Measurements from ENCODE around the gene LECT2.

Gene LECT2

GRCh38 chr5:135954899-135955298, at the start of gene LECT2:
Gene LECT2 (minus strand): TSS chr5:135954983. CDS start chr5:135954833, 150 bp downstream.
- no peak for DNase-seq (ENCODE audit: low read depth)

DNA sequence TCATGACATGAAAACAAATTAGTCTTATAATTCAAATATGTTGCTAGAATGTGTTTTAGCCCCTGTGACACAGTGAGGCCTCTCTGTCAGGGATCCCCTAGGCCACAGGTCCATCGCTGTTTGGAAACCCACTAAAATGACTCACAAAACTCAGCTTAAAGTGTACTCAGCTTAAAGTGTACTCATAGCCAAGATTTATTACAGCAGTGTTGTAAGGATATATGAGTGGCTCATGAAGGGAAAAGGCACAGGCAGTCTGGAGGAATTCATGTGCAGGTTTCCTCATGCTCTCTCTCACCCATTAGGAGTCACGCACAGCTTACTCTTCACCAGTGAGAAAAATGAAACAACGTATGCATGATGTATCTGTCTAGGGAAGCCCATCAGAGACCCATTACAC, 49.7 kb upstream of the LECT2 start:
- no peak for DNase-seq (ENCODE audit: low read depth)

DNA sequence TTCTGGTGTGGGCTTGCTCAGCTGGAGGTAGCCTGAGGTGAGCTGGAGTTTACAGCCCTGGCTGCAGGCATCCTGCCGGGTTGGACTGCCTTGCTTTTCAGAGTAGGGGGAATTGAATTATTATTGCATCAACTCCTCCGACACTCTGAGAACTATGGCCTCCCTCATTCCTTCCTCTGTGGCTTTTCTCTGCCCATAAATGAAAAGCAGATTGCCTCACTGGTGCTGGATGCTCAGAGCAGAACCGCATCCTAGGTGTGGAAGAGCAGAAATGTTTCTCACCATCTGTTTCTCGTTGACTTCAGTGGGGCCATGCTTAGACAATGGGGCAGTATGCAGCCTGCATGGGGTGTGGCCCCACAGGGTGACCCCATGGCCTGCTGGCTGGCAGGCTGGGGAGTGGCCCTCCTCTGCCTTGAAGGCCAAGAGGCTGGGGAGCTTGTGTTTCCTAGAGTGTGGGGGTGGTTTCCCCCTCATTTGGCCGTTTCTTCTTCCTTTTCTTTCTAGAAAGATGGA, 46.7 kb upstream of the LECT2 start:
- DNase-seq (ENCODE audit: low read depth), result no peak

GRCh38 chr5:136000932-136001331, 46.1 kb upstream of the LECT2 start:
- no peak for DNase-seq (ENCODE audit: low read depth)

GRCh38 chr5:136000147-136000546, 45.4 kb upstream of the LECT2 start:
- DNase-seq (ENCODE audit: low read depth), result no peak

GRCh38 chr5:135999406-136000139, 44.8 kb upstream of the LECT2 start:
- no peak for DNase-seq (ENCODE audit: low read depth)

GRCh38 chr5:135998889-135999288, 44.1 kb upstream of the LECT2 start:
- DNase-seq (ENCODE audit: low read depth), result no peak

DNA sequence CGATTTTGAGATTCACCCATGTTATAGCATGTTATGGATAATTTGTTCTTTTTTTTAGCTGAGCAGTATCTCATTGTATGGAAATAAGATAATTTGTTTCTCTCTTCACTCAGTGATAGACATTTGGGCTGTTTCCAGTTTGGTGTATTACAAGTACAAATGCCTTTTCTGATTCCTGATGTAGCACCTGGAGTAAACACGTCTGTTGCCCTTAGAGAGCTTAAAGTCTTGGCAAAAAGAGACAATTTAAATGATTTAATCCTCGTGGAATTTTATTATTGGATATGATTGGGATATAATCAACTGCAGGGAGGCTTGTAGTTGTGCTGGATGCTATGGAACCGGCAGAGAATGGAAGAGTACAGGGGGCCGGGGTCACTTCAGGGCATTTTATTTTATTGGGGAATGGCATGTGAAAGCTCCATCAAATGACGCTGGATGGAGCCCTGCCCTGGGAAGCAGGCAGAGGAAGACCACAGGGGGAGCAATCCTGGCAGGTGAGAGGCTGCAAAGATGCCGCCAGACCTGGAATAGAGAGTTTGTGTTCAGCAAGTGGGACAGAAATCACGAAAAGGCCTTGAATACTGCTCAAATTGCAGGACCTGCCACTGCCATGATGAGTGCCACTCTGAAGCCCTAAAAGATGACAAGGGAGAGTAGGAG, 43.0 kb upstream of the LECT2 start:
- DNase-seq (ENCODE audit: low read depth), result no peak

DNA sequence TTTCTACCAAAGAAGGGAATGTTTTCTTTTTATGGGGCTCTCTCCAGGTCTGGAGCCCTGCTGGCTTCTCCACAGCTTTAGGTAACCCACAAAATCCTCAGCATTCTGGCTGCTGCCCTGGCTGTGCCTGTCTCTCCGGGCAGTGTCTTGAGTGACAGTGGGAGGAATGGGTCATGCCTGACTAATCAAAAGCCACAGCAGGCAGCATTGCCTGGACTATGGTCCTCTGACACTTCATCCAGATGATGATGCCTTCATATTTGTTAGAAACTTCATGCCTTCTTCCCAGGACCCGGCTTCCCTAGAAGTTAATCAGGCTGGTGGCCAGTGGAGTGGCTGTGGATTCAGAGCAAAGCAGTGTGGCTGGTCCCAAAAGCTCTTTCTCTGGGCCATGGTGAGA, 41.8 kb upstream of the LECT2 start:
- DNase-seq (ENCODE audit: low read depth), result no peak

GRCh38 chr5:135995976-135996375, 41.2 kb upstream of the LECT2 start:
- no peak for DNase-seq (ENCODE audit: low read depth)

- DNase-seq (ENCODE audit: low read depth), result no peak
These were observed 39.3 kb upstream of the LECT2 start for GRCh38 chr5:135993880-135994636.

- no peak for DNase-seq (ENCODE audit: low read depth)
These were observed 38.6 kb upstream of the LECT2 start for GRCh38 chr5:135993335-135993879.

GRCh38 chr5:135991429-135991828, 36.6 kb upstream of the LECT2 start:
- DNase-seq (ENCODE audit: low read depth), result no peak

DNA sequence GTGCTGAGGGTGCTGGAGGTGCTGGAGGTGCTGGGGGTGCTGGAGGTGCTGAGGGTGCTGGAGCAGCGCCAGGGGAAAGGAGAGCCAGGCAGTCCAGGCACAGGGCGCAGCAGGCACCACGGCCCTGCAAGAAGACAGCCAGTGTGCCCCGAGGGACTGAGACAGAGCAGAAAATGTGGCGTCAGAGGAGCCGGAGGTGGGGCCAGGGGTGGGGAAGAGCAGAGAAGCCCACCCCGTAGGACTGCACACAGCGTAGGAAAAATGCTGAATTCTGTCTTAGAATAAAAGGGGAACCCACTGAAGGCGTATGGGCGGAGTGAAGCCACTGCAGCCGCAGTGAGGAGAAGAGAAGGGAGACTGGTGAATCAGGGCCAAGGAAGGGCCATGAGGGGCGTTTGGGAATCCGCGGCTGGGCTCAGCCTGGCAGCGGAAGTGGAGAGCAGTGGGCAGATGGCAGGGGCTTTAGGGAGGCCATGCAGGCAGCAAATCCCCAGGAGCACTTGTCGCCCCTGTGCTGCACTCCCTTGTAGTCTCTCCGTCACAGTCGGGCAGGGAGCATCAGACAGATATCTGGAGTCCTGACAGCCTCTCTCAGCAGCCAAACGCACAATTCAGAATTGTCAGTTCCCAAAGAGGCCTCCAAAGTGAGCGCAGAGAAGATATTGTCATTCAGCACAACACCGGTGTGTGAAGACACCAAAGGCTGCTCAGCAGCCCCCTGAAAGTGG, 35.9 kb upstream of the LECT2 start:
- DNase-seq (ENCODE audit: low read depth), result no peak

GRCh38 chr5:135989686-135990085, 34.9 kb upstream of the LECT2 start:
- DNase-seq (ENCODE audit: low read depth), result no peak

DNA sequence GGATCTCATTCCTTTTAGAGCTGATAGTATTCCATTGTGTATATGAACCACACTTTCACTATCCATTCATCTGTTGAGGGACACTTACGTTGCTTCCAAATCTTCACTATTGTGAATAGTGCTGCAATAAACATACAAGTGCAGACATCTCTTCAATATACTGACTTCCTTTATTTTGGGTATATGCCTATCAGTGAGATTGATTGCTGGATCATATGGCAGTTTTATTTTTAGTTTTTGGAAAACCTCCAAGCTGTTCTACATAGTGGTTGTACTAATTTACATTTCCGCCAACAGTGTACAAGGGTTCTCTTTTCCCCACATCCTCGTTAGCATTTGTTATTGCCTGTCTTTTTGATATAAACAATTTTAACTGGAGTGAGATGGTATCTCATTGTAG, 33.8 kb upstream of the LECT2 start:
- DNase-seq (ENCODE audit: low read depth), result no peak

DNA sequence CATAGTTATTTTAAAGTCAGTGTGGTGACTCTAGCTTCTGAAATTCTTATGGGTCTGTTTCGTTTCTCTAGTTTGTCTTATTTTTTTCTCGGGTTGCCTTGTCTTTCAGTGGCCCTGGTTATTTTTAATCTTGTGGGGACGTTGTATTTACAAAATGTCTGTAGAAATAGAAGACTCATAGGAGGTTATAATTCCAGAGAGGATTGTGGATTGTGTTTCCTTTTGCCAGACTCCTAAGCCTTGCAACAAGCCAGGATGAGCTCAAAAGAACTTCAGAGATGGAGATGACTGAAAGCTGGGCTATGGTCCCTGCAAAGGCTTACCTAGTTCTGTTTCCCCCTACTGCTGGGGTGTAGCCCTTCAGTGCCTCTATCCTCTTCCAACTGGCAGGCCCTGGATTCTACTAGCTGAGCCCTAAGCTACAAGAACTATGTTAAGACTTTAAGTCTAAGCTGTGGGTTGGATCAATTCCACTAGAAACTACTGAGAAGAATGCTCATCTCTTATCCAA, 32.2 kb upstream of the LECT2 start:
- no peak for DNase-seq (ENCODE audit: low read depth)

- no peak for DNase-seq (ENCODE audit: low read depth)
These were observed 31.6 kb upstream of the LECT2 start for GRCh38 chr5:135986401-135986800.

DNA sequence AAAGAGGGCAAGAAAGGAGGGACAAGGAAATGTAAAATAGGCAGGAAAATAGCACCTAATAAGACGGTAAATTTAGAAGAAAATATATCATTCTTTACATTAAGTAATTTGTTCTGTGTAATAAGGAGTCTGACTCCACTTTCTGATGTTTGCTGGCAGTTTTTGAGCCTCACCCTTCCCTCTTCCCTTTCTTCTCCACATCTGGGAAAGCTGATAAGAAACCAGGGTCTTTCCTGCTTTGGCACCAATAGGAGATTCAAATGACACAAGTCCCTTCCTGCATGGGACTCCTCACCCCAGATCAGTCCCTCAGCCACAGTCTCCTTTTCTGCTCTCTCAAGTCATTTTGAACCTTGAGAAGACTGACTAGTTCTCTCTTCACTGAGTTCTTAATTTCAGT, 31.2 kb upstream of the LECT2 start:
- DNase-seq (ENCODE audit: low read depth), result no peak

- DNase-seq (ENCODE audit: low read depth), result no peak
These were observed 25.8 kb upstream of the LECT2 start for GRCh38 chr5:135980620-135981019.

DNA sequence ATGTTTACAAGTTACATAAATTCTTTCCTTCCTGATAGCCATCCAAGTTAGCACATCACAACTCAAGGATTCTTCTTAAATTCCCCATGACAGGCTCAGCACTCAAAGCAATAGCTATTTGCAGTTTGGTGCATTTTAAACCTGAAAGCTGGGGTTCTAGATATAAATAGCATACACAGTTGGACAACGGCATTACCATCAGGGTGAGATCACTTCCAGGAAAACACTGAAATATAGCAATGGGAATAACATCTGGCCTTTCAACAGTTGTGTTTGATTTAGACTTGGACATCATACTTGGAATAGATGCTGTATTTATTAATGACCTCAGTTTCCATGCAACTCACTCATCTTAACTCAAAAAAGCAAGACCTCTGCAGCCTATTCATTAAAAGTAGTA, 24.7 kb upstream of the LECT2 start:
- DNase-seq (ENCODE audit: low read depth), result no peak

GRCh38 chr5:135978993-135979392, 24.2 kb upstream of the LECT2 start:
- no peak for DNase-seq (ENCODE audit: low read depth)
